Muscle layer of colon (tissue), 2 donors: ENCODE results near the gene PLCB3.

Source experiments
- H3K27ac ChIP-seq: one replicate; pipeline ENCODE4 v1.7.0; 2013; ENCODE audit warnings: low read depth, mild to moderate bottlenecking, low read length, moderate library complexity
- H3K27me3 ChIP-seq, 2 donors: one replicate each; pipeline ENCODE4 v1.7.0; 2013; ENCODE audit warnings: low read length in 2 of 2, mild to moderate bottlenecking in 2 of 2; ENCODE audit not compliant: insufficient read depth in 2 of 2, control insufficient read depth in 1 of 2
- H3K36me3 ChIP-seq: one replicate; pipeline ENCODE4 v1.7.0; 2013; ENCODE audit warnings: mild to moderate bottlenecking, low read length; ENCODE audit not compliant: insufficient read depth
- H3K4me1 ChIP-seq: one replicate; pipeline ENCODE4 v1.7.0; 2013; ENCODE audit warnings: mild to moderate bottlenecking, low read length; ENCODE audit not compliant: insufficient read depth
- H3K4me3 ChIP-seq, 2 donors: one replicate each; pipeline ENCODE4 v1.7.0; 2013; ENCODE audit warnings: low read length in 2 of 2, low read depth in 1 of 2, mild to moderate bottlenecking in 1 of 2, moderate library complexity in 1 of 2
- H3K9ac ChIP-seq: one replicate; pipeline ENCODE4 v1.7.0; 2013; ENCODE audit warnings: low read length
- H3K9me3 ChIP-seq: one replicate; pipeline ENCODE4 v1.7.0; 2013; ENCODE audit warnings: mild to moderate bottlenecking, low read length
- donor health status: abdominal sarcoma.
- donor health status: Adenocarcinoma of cecum.

PLCB3 gene

GRCh38 chr11:64288353-64288750 lies 37.0 kb downstream of the PLCB3 start:
- no peak overlapping the region for H3K9ac ChIP-seq
- no peak overlapping the region for H3K27ac ChIP-seq
- no peaks in the 10 kb centered on the region for H3K36me3 ChIP-seq
- H3K4me1 ChIP-seq: peaks cover 14% of the 10 kb centered on the region
- H3K4me3 ChIP-seq: no peak overlapping the region
- H3K9me3 ChIP-seq: no peaks in the 10 kb centered on the region
- H3K27me3 ChIP-seq: peaks cover 24 to 36% of the 10 kb centered on the region in 2 donors

DNA sequence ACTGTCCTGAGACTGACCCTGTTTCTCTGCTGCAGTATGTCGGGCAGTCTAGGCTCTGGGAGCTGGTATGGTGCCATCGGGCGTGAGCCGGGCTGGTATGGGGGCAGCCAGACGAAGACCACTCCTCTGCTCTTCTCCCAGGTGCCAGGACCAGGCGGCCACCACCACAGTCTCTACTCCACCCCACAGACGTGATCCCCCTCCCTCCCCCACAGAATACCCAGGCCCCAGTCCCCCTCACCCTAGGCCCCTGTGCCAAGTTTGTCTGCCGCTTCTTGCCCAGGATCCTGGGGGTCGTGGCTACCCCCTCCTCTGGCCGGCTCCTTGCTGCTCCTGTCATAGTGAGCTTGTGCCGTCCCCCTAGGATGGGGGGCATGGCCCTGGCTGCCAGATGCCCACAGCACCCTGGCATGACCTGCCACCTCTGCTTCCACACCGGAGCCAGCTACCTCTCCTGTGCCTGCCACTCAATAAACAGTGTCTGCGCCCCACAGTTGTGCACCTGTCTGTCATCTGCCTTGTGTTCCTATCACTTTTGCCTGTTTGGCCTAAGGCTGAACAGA lies 37.8 kb downstream of the PLCB3 start:
- Histone ChIP-seq H3K36me3 (no peaks in the 10 kb centered on the region), H3K9ac (no peak overlapping the region), H3K4me3 (no peak overlapping the region), H3K9me3 (no peaks in the 10 kb centered on the region), H3K27me3 (peaks cover 24 to 43% of the 10 kb centered on the region in 2 donors), H3K27ac (no peak overlapping the region), H3K4me1 (peaks cover 7% of the 10 kb centered on the region)

- Histone ChIP-seq H3K9me3 (no peaks in the 10 kb centered on the region), H3K4me1 (peaks cover 6% of the 10 kb centered on the region), H3K27ac (no peak overlapping the region), H3K4me3 (no peak overlapping the region), H3K36me3 (no peaks in the 10 kb centered on the region), H3K27me3 (peaks cover 32 to 56% of the 10 kb centered on the region in 2 donors), H3K9ac (no peak overlapping the region)
These were observed 39.3 kb downstream of the PLCB3 start for GRCh38 chr11:64290352-64291261.

DNA sequence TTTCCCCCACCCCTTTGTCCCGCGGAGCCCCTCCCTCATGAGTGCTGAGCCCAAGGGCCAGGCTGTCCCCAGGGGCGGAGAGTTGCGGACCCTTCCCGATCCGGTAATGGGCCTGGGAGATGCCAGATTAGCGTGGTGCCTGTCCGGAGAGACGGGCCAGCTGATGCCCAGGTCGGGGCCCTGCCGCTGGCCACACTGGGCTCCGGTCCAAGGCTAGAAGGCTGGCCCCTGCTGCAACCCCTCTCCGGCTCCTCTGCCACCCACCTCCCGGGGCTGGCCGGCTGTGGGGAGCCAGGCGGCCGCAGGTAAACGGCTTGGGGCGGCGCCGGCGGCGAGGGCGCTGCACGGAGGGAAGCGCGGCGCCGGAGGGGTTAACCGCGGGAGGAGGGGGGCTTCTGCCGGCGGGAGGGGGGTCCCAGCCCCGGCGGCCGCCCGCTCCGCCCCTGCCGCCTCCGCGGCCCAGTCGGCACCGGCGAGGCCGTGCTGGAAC lies 40.0 kb downstream of the PLCB3 start, which contains the start of gene KCNK4:
TSS of gene KCNK4 (plus strand) at position 41 of the 490 bp plus-strand sequence. CDS start 1,717 bp downstream, outside the sequence.
- H3K27me3 ChIP-seq: peaks cover 39 to 63% of the 10 kb centered on the region in 2 donors
- no peak within 1 kb of the TSS for H3K27ac ChIP-seq
- no peaks in the 10 kb centered on the region for H3K36me3 ChIP-seq
- H3K9me3 ChIP-seq: no peaks in the 10 kb centered on the region
- H3K4me3 ChIP-seq: peak within 1 kb of the TSS in 1 of 2 donors; percentile 42
- no peak within 1 kb of the TSS for H3K9ac ChIP-seq
- H3K4me1 ChIP-seq: peaks cover 1% of the 10 kb centered on the region

GRCh38 chr11:64291752-64292459 lies 40.6 kb downstream of the PLCB3 start:
- Histone ChIP-seq H3K4me1 (no peaks in the 10 kb centered on the region), H3K27me3 (peaks cover 44 to 69% of the 10 kb centered on the region in 2 donors), H3K4me3 (peak overlapping the region in 1 of 2 donors; percentile 42), H3K9me3 (no peaks in the 10 kb centered on the region), H3K27ac (no peak overlapping the region), H3K36me3 (no peaks in the 10 kb centered on the region), H3K9ac (no peak overlapping the region)

- Histone ChIP-seq H3K9me3 (no peaks in the 10 kb centered on the region), H3K4me3 (no peak overlapping the region), H3K36me3 (no peaks in the 10 kb centered on the region), H3K9ac (no peak overlapping the region), H3K4me1 (no peaks in the 10 kb centered on the region), H3K27ac (no peak overlapping the region), H3K27me3 (peaks cover 52 to 77% of the 10 kb centered on the region in 2 donors)
These were observed 41.3 kb downstream of the PLCB3 start for GRCh38 chr11:64292460-64293254.

DNA sequence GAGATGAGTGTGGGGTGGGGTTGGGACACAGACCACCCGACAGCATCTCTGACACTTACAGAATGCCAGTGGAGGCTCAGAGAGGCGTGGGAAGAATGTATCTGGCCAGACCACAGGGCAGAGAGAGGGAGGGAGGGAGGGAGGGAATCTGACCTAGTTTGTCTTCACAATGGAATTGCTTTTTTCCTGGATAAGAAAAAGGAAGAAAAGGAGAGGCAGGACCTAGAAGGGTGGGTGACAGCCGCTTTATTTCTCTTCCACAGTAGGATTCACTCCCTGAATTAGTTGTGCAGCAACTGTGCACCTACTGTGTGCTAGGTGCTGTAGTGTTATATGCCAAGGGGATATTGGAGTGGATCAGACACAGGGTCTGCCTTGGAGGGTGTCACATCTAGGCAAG lies 43.4 kb downstream of the PLCB3 start:
- Histone ChIP-seq H3K4me1 (peaks cover 2% of the 10 kb centered on the region), H3K36me3 (no peaks in the 10 kb centered on the region), H3K27ac (no peak overlapping the region), H3K4me3 (no peak overlapping the region), H3K9me3 (no peaks in the 10 kb centered on the region), H3K9ac (no peak overlapping the region), H3K27me3 (peaks cover 64 to 96% of the 10 kb centered on the region in 2 donors)

GRCh38 chr11:64295760-64296159 lies 44.4 kb downstream of the PLCB3 start:
- Histone ChIP-seq H3K27me3 (peaks cover 66 to 96% of the 10 kb centered on the region in 2 donors), H3K9ac (no peak overlapping the region), H3K27ac (no peak overlapping the region), H3K9me3 (no peaks in the 10 kb centered on the region), H3K4me1 (peaks cover 12% of the 10 kb centered on the region), H3K36me3 (no peaks in the 10 kb centered on the region), H3K4me3 (no peak overlapping the region)

GRCh38 chr11:64296236-64296635 lies 44.9 kb downstream of the PLCB3 start:
- Histone ChIP-seq H3K36me3 (no peaks in the 10 kb centered on the region), H3K4me3 (no peak overlapping the region), H3K9ac (no peak overlapping the region), H3K27me3 (peaks cover 64 to 93% of the 10 kb centered on the region in 2 donors), H3K4me1 (peaks cover 16% of the 10 kb centered on the region), H3K27ac (no peak overlapping the region), H3K9me3 (no peaks in the 10 kb centered on the region)

DNA sequence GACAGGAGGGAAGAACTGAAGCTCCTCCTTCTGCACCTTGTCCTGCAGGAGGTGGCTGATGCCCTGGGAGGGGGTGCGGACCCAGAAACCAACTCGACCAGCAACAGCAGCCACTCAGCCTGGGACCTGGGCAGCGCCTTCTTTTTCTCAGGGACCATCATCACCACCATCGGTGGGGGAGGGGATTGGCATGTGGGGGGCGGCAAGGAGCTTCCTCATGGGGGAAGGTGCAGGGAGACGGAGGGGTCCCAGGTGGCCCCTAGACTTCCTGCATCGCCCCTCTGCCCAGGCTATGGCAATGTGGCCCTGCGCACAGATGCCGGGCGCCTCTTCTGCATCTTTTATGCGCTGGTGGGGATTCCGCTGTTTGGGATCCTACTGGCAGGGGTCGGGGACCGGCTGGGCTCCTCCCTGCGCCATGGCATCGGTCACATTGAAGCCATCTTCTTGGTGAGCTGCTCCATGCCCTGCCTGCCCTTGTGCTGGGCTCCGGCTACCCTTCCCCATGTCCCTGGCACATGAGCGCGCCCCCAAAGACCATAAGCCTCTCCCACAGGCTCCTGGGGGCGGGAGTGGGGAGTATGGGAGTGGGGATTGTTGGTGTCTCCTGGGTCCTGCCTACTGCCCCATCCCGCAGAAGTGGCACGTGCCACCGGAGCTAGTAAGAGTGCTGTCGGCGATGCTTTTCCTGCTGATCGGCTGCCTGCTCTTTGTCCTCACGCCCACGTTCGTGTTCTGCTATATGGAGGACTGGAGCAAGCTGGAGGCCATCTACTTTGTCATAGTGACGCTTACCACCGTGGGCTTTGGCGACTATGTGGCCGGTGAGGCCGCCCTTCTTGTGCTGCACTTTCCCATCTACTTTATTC lies 45.7 kb downstream of the PLCB3 start:
- peaks cover 67 to 94% of the 10 kb centered on the region in 2 donors for H3K27me3 ChIP-seq

More for the DNA sequence above, 45.7 kb downstream of the PLCB3 start:
- Histone ChIP-seq H3K4me1 (peaks cover 17% of the 10 kb centered on the region), H3K27ac (no peak overlapping the region), H3K4me3 (no peak overlapping the region), H3K36me3 (no peaks in the 10 kb centered on the region), H3K9me3 (no peaks in the 10 kb centered on the region), H3K9ac (no peak overlapping the region)
